H9 (cell line): ENCODE data around the gene FBL. TPM values are rescaled to one million over a fixed set of nuclear protein-coding genes. Genes with fewer than 3 reads are reported as not detected.

Experiments used
- DNase-seq: peaks from one replicate; pipeline ENCODE4 v3.0.0-alpha.2; 2017
- H2AFZ ChIP-seq: one replicate; pipeline ENCODE4 v1.6.1; 2013; ENCODE audit warnings: mild to moderate bottlenecking, low read length, control low read depth, moderate library complexity
- H2AK5ac ChIP-seq: 2 replicates; pipeline ENCODE4 v1.6.1; 2013; ENCODE audit warnings: low read length, control low read depth, mixed read lengths; ENCODE audit not compliant: insufficient read length
- H2BK120ac ChIP-seq: one replicate; pipeline ENCODE4 v1.6.1; 2013; ENCODE audit warnings: low read depth, mild to moderate bottlenecking, low read length, control low read depth, inconsistent platforms; ENCODE audit not compliant: poor library complexity, severe bottlenecking
- H2BK12ac ChIP-seq: 2 replicates; pipeline ENCODE4 v1.6.1; 2013; ENCODE audit warnings: low read length, control low read depth, mixed read lengths, low read depth; ENCODE audit not compliant: insufficient read length
- H2BK15ac ChIP-seq: 2 replicates; pipeline ENCODE4 v1.6.1; 2013; ENCODE audit warnings: low read depth, low read length, control low read depth
- H2BK20ac ChIP-seq: one replicate; pipeline ENCODE4 v1.6.1; 2013; ENCODE audit warnings: low read depth, mild to moderate bottlenecking, low read length, control low read depth, inconsistent platforms; ENCODE audit not compliant: poor library complexity, severe bottlenecking
- H2BK5ac ChIP-seq: 2 replicates; pipeline ENCODE4 v1.6.1; 2013; ENCODE audit warnings: low read length, control low read depth, mixed read lengths; ENCODE audit not compliant: insufficient read length
- H3K14ac ChIP-seq: 2 replicates; pipeline ENCODE4 v1.6.1; 2013; ENCODE audit warnings: low read length, control low read depth; ENCODE audit not compliant: insufficient read depth
- H3K18ac ChIP-seq: 2 replicates; pipeline ENCODE4 v1.6.1; 2013; ENCODE audit warnings: low read depth, mild to moderate bottlenecking, mixed read lengths, low read length, control low read depth; ENCODE audit not compliant: insufficient read length
- H3K23ac ChIP-seq: 2 replicates; pipeline ENCODE4 v1.6.1; 2013; ENCODE audit warnings: low read length, control low read depth, mixed read lengths, low read depth; ENCODE audit not compliant: insufficient read length
- H3K23me2 ChIP-seq: 2 replicates; pipeline ENCODE4 v1.6.1; 2013; ENCODE audit warnings: low read depth, mild to moderate bottlenecking, mixed read lengths, low read length, control low read depth; ENCODE audit not compliant: insufficient read length, poor library complexity, severe bottlenecking
- H3K27ac ChIP-seq: 2 replicates; pipeline ENCODE4 v1.5.1; 2013; ENCODE audit warnings: low read length, control low read depth, mixed read lengths, low read depth; ENCODE audit not compliant: insufficient read length
- H3K27me3 ChIP-seq: 2 replicates; pipeline ENCODE4 v1.6.1; 2013; ENCODE audit warnings: low read length, control low read depth, inconsistent platforms; ENCODE audit not compliant: insufficient read depth
- H3K4ac ChIP-seq: 2 replicates; pipeline ENCODE4 v1.6.1; 2013; ENCODE audit warnings: low read depth, mild to moderate bottlenecking, control low read depth, inconsistent platforms, low read length, moderate library complexity
- H3K4me1 ChIP-seq: 2 replicates; pipeline ENCODE4 v1.6.1; 2013; ENCODE audit warnings: low read length, control low read depth, inconsistent platforms; ENCODE audit not compliant: insufficient read depth
- H3K4me2 ChIP-seq: 2 replicates; pipeline ENCODE4 v1.6.1; 2013; ENCODE audit warnings: low read length, control low read depth, mixed read lengths; ENCODE audit not compliant: insufficient read length, insufficient read depth
- H3K56ac ChIP-seq: 2 replicates; pipeline ENCODE4 v1.6.1; 2013; ENCODE audit warnings: low read depth, mild to moderate bottlenecking, mixed read lengths, low read length, control low read depth; ENCODE audit not compliant: insufficient read length
- H3K79me1 ChIP-seq: 2 replicates; pipeline ENCODE4 v1.6.1; 2013; ENCODE audit warnings: low read depth, mild to moderate bottlenecking, moderate library complexity, low read length, control low read depth, inconsistent platforms; ENCODE audit not compliant: insufficient read depth, poor library complexity, severe bottlenecking
- H3K79me2 ChIP-seq: 2 replicates; pipeline ENCODE4 v1.6.1; 2013; ENCODE audit warnings: low read length, control low read depth, inconsistent platforms; ENCODE audit not compliant: insufficient read depth
- H3K9ac ChIP-seq: 2 replicates; pipeline ENCODE4 v1.6.1; 2013; ENCODE audit warnings: low read length, control low read depth, mixed read lengths; ENCODE audit not compliant: insufficient read length; ENCODE audit errors: extremely low read depth
- H3K9me3 ChIP-seq: one replicate; pipeline ENCODE4 v1.6.1; 2013; ENCODE audit warnings: low read depth, low read length, inconsistent platforms; ENCODE audit not compliant: control insufficient read depth
- H3T11ph ChIP-seq: one replicate; pipeline ENCODE4 v1.6.1; 2013; ENCODE audit warnings: mild to moderate bottlenecking, low read length, control low read depth, inconsistent platforms
- H4K20me1 ChIP-seq: one replicate; pipeline ENCODE4 v1.6.1; 2013; ENCODE audit not compliant: control insufficient read depth, insufficient read length, insufficient read depth
- H4K5ac ChIP-seq: 2 replicates; pipeline ENCODE4 v1.6.1; 2013; ENCODE audit warnings: low read depth, mild to moderate bottlenecking, mixed read lengths, low read length, control low read depth; ENCODE audit not compliant: insufficient read length
- H4K8ac ChIP-seq: replicated peaks from 2 replicates; pipeline ENCODE4 v1.6.1; 2013; ENCODE audit warnings: low read length, control low read depth, mixed read lengths, low read depth; ENCODE audit not compliant: insufficient read length
- H4K91ac ChIP-seq: 2 replicates; pipeline ENCODE4 v1.6.1; 2013; ENCODE audit warnings: low read depth, mild to moderate bottlenecking, moderate library complexity, mixed read lengths, low read length, control low read depth; ENCODE audit not compliant: insufficient read length
- H3K27ac Mint-ChIP-seq, 3 experiments: 2 replicates in 2 of 3; 3 replicates in 1 of 3; pipeline ENCODE4 v1.8.0; 2020 to 2021; ENCODE audit warnings: mixed read lengths in 3 of 3, mild to moderate bottlenecking in 1 of 3, moderate library complexity in 1 of 3
- H3K27me3 Mint-ChIP-seq: 2 replicates; pipeline ENCODE4 v1.8.0; 2021; ENCODE audit warnings: low read depth, mild to moderate bottlenecking, moderate library complexity, mixed read lengths
- H3K36me3 Mint-ChIP-seq, 3 experiments: 2 replicates in 2 of 3; 3 replicates in 1 of 3; pipeline ENCODE4 v1.8.0; 2020 to 2021; ENCODE audit warnings: low read depth in 3 of 3, mixed read lengths in 3 of 3; ENCODE audit not compliant: insufficient read depth in 1 of 3
- H3K4me1 Mint-ChIP-seq, 2 experiments: 2 replicates each; pipeline ENCODE4 v1.8.0; 2020; ENCODE audit warnings: mixed read lengths in 2 of 2
- H3K4me3 Mint-ChIP-seq, 2 experiments: 2 replicates in 1 of 2; 3 replicates in 1 of 2; pipeline ENCODE4 v1.8.0; 2020 to 2021; ENCODE audit warnings: mild to moderate bottlenecking in 2 of 2, mixed read lengths in 2 of 2, moderate library complexity in 1 of 2
- H3K9me3 Mint-ChIP-seq, 2 experiments: 2 replicates in 1 of 2; 3 replicates in 1 of 2; pipeline ENCODE4 v1.8.0; 2020; ENCODE audit warnings: mild to moderate bottlenecking in 2 of 2, mixed read lengths in 2 of 2, moderate library complexity in 1 of 2
- WGBS: extraction: QIAGEN DNeasy Blood & Tissue Kit; methylation state at CpG from one replicate; pipeline ENCODE4 v1.1.7; 2013; ENCODE audit warnings: missing lambda C conversion rate, low lambda C conversion rate, mixed read lengths; ENCODE audit not compliant: insufficient read length; ENCODE audit errors: extremely low coverage; 5-methylcytosine and 5-hydroxymethylcytosine counted together
- total RNA-seq: library from RNA; stranded (reverse); gene quantifications from 2 replicates; pipeline ENCODE4 v1.2.1, GENCODE V29; 2021
- TF ChIP-seq, protein P1 (sequence below): fragments of 200-600 bp; sonication (generic); conservative IDR thresholded peaks from 3 replicates; pipeline ENCODE4 v1.8.0; 2021; ENCODE audit warnings: antibody characterized with exemption, mild to moderate bottlenecking

FBL gene
- total RNA-seq, 1 experiment from 2014 or later = 625 TPM

DNA sequence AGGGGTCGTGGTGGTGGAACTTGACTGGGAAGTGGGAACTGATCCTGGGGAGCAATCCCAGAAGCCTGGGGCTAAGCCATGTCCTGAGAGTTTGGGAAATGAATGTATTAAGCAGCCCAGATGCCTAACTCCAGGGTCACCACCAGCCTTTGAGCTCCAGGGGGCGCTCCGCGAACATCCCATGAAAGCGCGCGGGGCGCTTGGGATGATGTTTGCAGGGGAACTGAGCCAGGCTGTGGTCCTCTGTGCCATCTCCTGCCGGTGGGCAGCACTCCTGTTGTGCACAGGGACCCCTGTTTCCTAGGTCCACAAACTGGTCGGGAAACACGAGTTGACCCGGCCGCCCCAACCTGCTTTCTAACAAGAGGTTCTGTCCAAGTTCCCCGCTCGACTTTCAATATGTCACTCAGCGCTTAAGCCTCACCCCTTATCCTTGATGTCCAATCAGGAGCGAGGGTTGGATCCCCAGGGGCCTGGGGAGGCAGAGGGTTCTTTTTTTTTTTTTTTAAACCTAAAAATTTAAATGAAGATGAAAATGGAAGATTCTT is 53.1 kb downstream of the FBL start:
- H3K18ac ChIP-seq = peak overlapping the region; percentile 86
- TF ChIP-seq, protein P1, sequence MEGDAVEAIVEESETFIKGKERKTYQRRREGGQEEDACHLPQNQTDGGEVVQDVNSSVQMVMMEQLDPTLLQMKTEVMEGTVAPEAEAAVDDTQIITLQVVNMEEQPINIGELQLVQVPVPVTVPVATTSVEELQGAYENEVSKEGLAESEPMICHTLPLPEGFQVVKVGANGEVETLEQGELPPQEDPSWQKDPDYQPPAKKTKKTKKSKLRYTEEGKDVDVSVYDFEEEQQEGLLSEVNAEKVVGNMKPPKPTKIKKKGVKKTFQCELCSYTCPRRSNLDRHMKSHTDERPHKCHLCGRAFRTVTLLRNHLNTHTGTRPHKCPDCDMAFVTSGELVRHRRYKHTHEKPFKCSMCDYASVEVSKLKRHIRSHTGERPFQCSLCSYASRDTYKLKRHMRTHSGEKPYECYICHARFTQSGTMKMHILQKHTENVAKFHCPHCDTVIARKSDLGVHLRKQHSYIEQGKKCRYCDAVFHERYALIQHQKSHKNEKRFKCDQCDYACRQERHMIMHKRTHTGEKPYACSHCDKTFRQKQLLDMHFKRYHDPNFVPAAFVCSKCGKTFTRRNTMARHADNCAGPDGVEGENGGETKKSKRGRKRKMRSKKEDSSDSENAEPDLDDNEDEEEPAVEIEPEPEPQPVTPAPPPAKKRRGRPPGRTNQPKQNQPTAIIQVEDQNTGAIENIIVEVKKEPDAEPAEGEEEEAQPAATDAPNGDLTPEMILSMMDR = peak; percentile 96
- Mint-ChIP-seq H3K27me3 (no peaks in the 10 kb centered on the region), H3K9me3 (peaks cover 0 to 2% of the 10 kb centered on the region in 2 experiments; a peak in 2 of 5 replicates), H3K4me3 (peak overlapping the region; percentile 73 to 83), H3K27ac (no peak overlapping the region), H3K4me1 (peaks cover 22 to 33% of the 10 kb centered on the region in 2 experiments), H3K36me3 (no peaks in the 10 kb centered on the region)
- no peaks in the 10 kb centered on the region; the same call in 1 of the 2 replicates for H3K4me1 ChIP-seq
- no peak overlapping the region for H4K8ac ChIP-seq
- H3K9me3 ChIP-seq = no peaks in the 10 kb centered on the region
- H3K23ac ChIP-seq = no peak overlapping the region
- H2BK20ac ChIP-seq = no peak overlapping the region
- no peak overlapping the region for H2BK12ac ChIP-seq
- no peak overlapping the region for H2BK15ac ChIP-seq
- peak overlapping the region; percentile 86 for H3K14ac ChIP-seq
- H2BK120ac ChIP-seq = no peak overlapping the region
- H3K27me3 ChIP-seq = no peaks in the 10 kb centered on the region
- H3K79me2 ChIP-seq = no peaks in the 10 kb centered on the region
- no peak overlapping the region for H3K27ac ChIP-seq
- peaks cover 3% of the 10 kb centered on the region for H3K23me2 ChIP-seq
- H2AFZ ChIP-seq = peak overlapping the region; percentile 90
- H2BK5ac ChIP-seq = no peak overlapping the region
- peak overlapping the region; percentile 86 for H3K4me2 ChIP-seq
- peak overlapping the region; percentile 58 for H3K9ac ChIP-seq
- H4K91ac ChIP-seq = no peak overlapping the region
- H3T11ph ChIP-seq = no peak overlapping the region
- no peaks in the 10 kb centered on the region for H4K20me1 ChIP-seq
- H3K56ac ChIP-seq = no peak overlapping the region
- no peak overlapping the region for H4K5ac ChIP-seq
- H2AK5ac ChIP-seq = no peak overlapping the region
- H3K4ac ChIP-seq = no peak overlapping the region
- no peaks in the 10 kb centered on the region for H3K79me1 ChIP-seq
- peak; percentile 83 for DNase-seq
- WGBS = no CpG with 5 or more reads among the region's 17 CpGs
